Measurements from ENCODE around the gene C3orf80.
"Not testable (repeated sequence)": the region's sequence is repeated elsewhere in the genome, so short reads cannot be mapped to it uniquely, and the experiment has no call there.

C3orf80 gene

GRCh38 chr3:160194438-160194837 is 30.8 kb upstream of the C3orf80 start:
- TF ChIP-seq MAX (IDR thresholded peaks at IDR 0.05; ENCODE audit: low read depth, low read length) (no peak), CTCF (IDR thresholded peaks at IDR 0.05; ENCODE audit: low read depth, low read length) (no peak), MYC (IDR thresholded peaks at IDR 0.05; ENCODE audit: low read depth, low read length) (no peak), POLR2A (IDR thresholded peaks at IDR 0.05; ENCODE audit: extremely low read depth, insufficient read length) (no peak)
- no peak overlapping the region for H3K4me3 ChIP-seq (ENCODE audit: low read depth, low read length)
- no peak for DNase-seq (ENCODE audit: low read depth)

GRCh38 chr3:160195106-160195505 is 30.1 kb upstream of the C3orf80 start:
- TF ChIP-seq MYC (IDR thresholded peaks at IDR 0.05; ENCODE audit: low read depth, low read length) (no peak), MAX (IDR thresholded peaks at IDR 0.05; ENCODE audit: low read depth, low read length) (no peak), CTCF (IDR thresholded peaks at IDR 0.05; ENCODE audit: low read depth, low read length) (no peak), POLR2A (IDR thresholded peaks at IDR 0.05; ENCODE audit: extremely low read depth, insufficient read length) (no peak)
- no peak overlapping the region for H3K4me3 ChIP-seq (ENCODE audit: low read depth, low read length)
- DNase-seq (ENCODE audit: low read depth) = no peak

- H3K4me3 ChIP-seq (ENCODE audit: low read depth, low read length) = no peak overlapping the region
- DNase-seq (ENCODE audit: low read depth) = no peak
- TF ChIP-seq CTCF (IDR thresholded peaks at IDR 0.05; ENCODE audit: low read depth, low read length) (no peak), MYC (IDR thresholded peaks at IDR 0.05; ENCODE audit: low read depth, low read length) (no peak), MAX (IDR thresholded peaks at IDR 0.05; ENCODE audit: low read depth, low read length) (no peak), POLR2A (IDR thresholded peaks at IDR 0.05; ENCODE audit: extremely low read depth, insufficient read length) (no peak)
Observed at GRCh38 chr3:160196511-160197104, 28.6 kb upstream of the C3orf80 start.

GRCh38 chr3:160199108-160199507 is 26.1 kb upstream of the C3orf80 start:
- TF ChIP-seq MYC (IDR thresholded peaks at IDR 0.05; ENCODE audit: low read depth, low read length) (no peak), CTCF (IDR thresholded peaks at IDR 0.05; ENCODE audit: low read depth, low read length) (no peak), MAX (IDR thresholded peaks at IDR 0.05; ENCODE audit: low read depth, low read length) (no peak), POLR2A (IDR thresholded peaks at IDR 0.05; ENCODE audit: extremely low read depth, insufficient read length) (no peak)
- no peak overlapping the region for H3K4me3 ChIP-seq (ENCODE audit: low read depth, low read length)
- no peak for DNase-seq (ENCODE audit: low read depth)

- no peak for TF ChIP-seq MYC (IDR thresholded peaks at IDR 0.05; ENCODE audit: low read depth, low read length)
- no peak for TF ChIP-seq MAX (IDR thresholded peaks at IDR 0.05; ENCODE audit: low read depth, low read length)
- no peak for TF ChIP-seq CTCF (IDR thresholded peaks at IDR 0.05; ENCODE audit: low read depth, low read length)
- TF ChIP-seq POLR2A (IDR thresholded peaks at IDR 0.05; ENCODE audit: extremely low read depth, insufficient read length) = no peak
- DNase-seq (ENCODE audit: low read depth) = no peak
- H3K4me3 ChIP-seq (ENCODE audit: low read depth, low read length) = no peak overlapping the region
Observed at GRCh38 chr3:160200353-160200752, 24.9 kb upstream of the C3orf80 start.

GRCh38 chr3:160204396-160205011 is 20.7 kb upstream of the C3orf80 start:
- not testable (repeated sequence) for H3K4me3 ChIP-seq (ENCODE audit: low read depth, low read length)
- peak; percentile 30 for DNase-seq (ENCODE audit: low read depth)
